22Rv1 (cell line): ENCODE results near the gene TSPAN5.

Source experiments
- CTCF ChIP-seq: fragments of 450-650 bp; IDR thresholded peaks from 2 replicates; pipeline ENCODE4 v1.5.1; 2017; ENCODE audit warnings: mild to moderate bottlenecking
- ZFX ChIP-seq: fragments of 450-650 bp; IDR thresholded peaks from 2 replicates; pipeline ENCODE4 v1.6.1; 2017; ENCODE audit warnings: antibody characterized with exemption, borderline replicate concordance

GRCh38 chr4:98491899-98492559 is 166.4 kb downstream of the TSPAN5 start:
- TF ChIP-seq CTCF (no peak), ZFX (no peak)
